Measurements from ENCODE around the gene STOM.

The STOM gene

GRCh38 chr9:121368745-121369144, 1.3 kb downstream of the STOM start:
- DNase-seq: no peak

- no peak for DNase-seq
Measured at GRCh38 chr9:121368138-121368522, 1.9 kb downstream of the STOM start.

- DNase-seq: no peak
Measured at GRCh38 chr9:121367306-121368137, 2.5 kb downstream of the STOM start.

GRCh38 chr9:121366611-121367192, 3.3 kb downstream of the STOM start:
- DNase-seq: no peak

GRCh38 chr9:121365564-121365963, 4.5 kb downstream of the STOM start:
- DNase-seq: no peak

- DNase-seq: no peak
Measured at GRCh38 chr9:121364886-121365285, 5.2 kb downstream of the STOM start.

- DNase-seq: no peak
Measured at GRCh38 chr9:121364077-121364476, 6.0 kb downstream of the STOM start.

- DNase-seq: no peak
Measured at GRCh38 chr9:121363622-121363961, 6.5 kb downstream of the STOM start.

GRCh38 chr9:121362813-121363621, 7.0 kb downstream of the STOM start:
- no peak for DNase-seq

- DNase-seq: no peak
Measured at GRCh38 chr9:121360601-121361374, 9.3 kb downstream of the STOM start.

GRCh38 chr9:121359351-121360294, 10.4 kb downstream of the STOM start:
- no peak for DNase-seq

- DNase-seq: no peak
Measured at GRCh38 chr9:121358751-121359150, 11.3 kb downstream of the STOM start.

GRCh38 chr9:121357011-121357410, 13.0 kb downstream of the STOM start:
- no peak for DNase-seq

GRCh38 chr9:121354762-121355161, 15.3 kb downstream of the STOM start:
- DNase-seq: no peak

- DNase-seq: no peak
Measured at GRCh38 chr9:121354141-121354540, 15.9 kb downstream of the STOM start.

- DNase-seq: no peak
Measured at GRCh38 chr9:121353241-121354061, 16.6 kb downstream of the STOM start.

GRCh38 chr9:121350993-121351561, 19.0 kb downstream of the STOM start:
- DNase-seq: peak; percentile 18

GRCh38 chr9:121350036-121350435, 20.0 kb downstream of the STOM start:
- no peak for DNase-seq

GRCh38 chr9:121349009-121349408, 21.0 kb downstream of the STOM start:
- DNase-seq: no peak

- no peak for DNase-seq
Measured at GRCh38 chr9:121348221-121348620, 21.8 kb downstream of the STOM start.

GRCh38 chr9:121345070-121345469, 25.0 kb downstream of the STOM start:
- no peak for DNase-seq
